AG04449 (cell line): ENCODE results near the gene ZMPSTE24.

Experiments
- CTCF ChIA-PET: fragments of 350-600 bp; formaldehyde crosslinking; extraction: SDS; loops from one replicate; lab custom pipeline; 2021; ENCODE audit warnings: antibody characterized with exemption; lab: Yijun Ruan, JAX
- POLR2A ChIA-PET: fragments of 400-600, 350-600 bp; formaldehyde crosslinking; extraction: SDS; loops from one replicate; lab custom pipeline; 2020; ENCODE audit warnings: antibody characterized with exemption, inconsistent platforms; lab: Yijun Ruan, JAX
- DNase-seq: peaks from one replicate; pipeline ENCODE4 v3.0.0-alpha.2; 2010; ENCODE audit warnings: low read depth, low spot score
- H3K4me3 ChIP-seq: 2 replicates; pipeline ENCODE4 v1.5.1; 2011; ENCODE audit warnings: low read depth, mild to moderate bottlenecking, control low read depth, low read length
- CTCF ChIP-seq: IDR thresholded peaks from one replicate; pipeline ENCODE4 v1.5.1; 2011; ENCODE audit warnings: mild to moderate bottlenecking, moderate library complexity, low read length, control low read depth, inconsistent platforms; ENCODE audit not compliant: insufficient read depth; ENCODE audit errors: missing control alignments

The ZMPSTE24 gene

GRCh38 chr1:40272653-40273213, 14.7 kb downstream of the ZMPSTE24 start:
- CTCF ChIA-PET: interaction anchor here (0.6 to 2.2 kb wide), 6 partner anchors 9 to 476 kb away, joined by 4 to 11 read pairs (median 6); no protein-coding TSS in a partner anchor
- H3K4me3 ChIP-seq: no peak overlapping the region
- POLR2A ChIA-PET: no interaction called here
- no peak for DNase-seq
- TF ChIP-seq CTCF: no peak

GRCh38 chr1:40273547-40274166, 15.6 kb downstream of the ZMPSTE24 start:
- no peak overlapping the region for H3K4me3 ChIP-seq
- CTCF ChIA-PET: interaction anchor here (0.6 to 2.2 kb wide), 6 partner anchors 8 to 477 kb away, joined by 4 to 11 read pairs (median 6); no protein-coding TSS in a partner anchor
- POLR2A ChIA-PET: no interaction called here
- no peak for TF ChIP-seq CTCF
- DNase-seq: no peak

GRCh38 chr1:40274331-40274730, 16.3 kb downstream of the ZMPSTE24 start:
- TF ChIP-seq CTCF: no peak
- ChIA-PET CTCF (interaction anchor here (1.4 to 2.2 kb wide), 4 partner anchors 41 to 131 kb away, joined by 3 to 11 read pairs (median 6); no protein-coding TSS in a partner anchor), POLR2A (no interaction called here)
- no peak overlapping the region for H3K4me3 ChIP-seq
- DNase-seq: no peak

GRCh38 chr1:40276122-40276521, 18.1 kb downstream of the ZMPSTE24 start:
- H3K4me3 ChIP-seq: no peak overlapping the region
- DNase-seq: no peak
- TF ChIP-seq CTCF: no peak
- CTCF ChIA-PET: interaction anchor here (0.7 to 1.4 kb wide), 3 partner anchors 21 to 124 kb away, joined by 3 to 5 read pairs (median 3); no protein-coding TSS in a partner anchor
- POLR2A ChIA-PET: no interaction called here

- DNase-seq: no peak
- CTCF ChIA-PET: interaction anchor here (0.8 to 3.1 kb wide), 10 partner anchors 9 to 138 kb away, joined by 3 to 21 read pairs (median 4); no protein-coding TSS in a partner anchor
- POLR2A ChIA-PET: no interaction called here
- TF ChIP-seq CTCF: no peak
- H3K4me3 ChIP-seq: no peak overlapping the region
These were observed 23.8 kb downstream of the ZMPSTE24 start for GRCh38 chr1:40281853-40282252.

GRCh38 chr1:40291293-40291692, 33.3 kb downstream of the ZMPSTE24 start:
- DNase-seq: no peak
- CTCF ChIA-PET: interaction anchor here (0.7 to 12.6 kb wide), 7 partner anchors 9 to 149 kb away, joined by 3 to 108 read pairs (median 4); partner anchors contain the start of gene COL9A2
- no peak overlapping the region for H3K4me3 ChIP-seq
- POLR2A ChIA-PET: no interaction called here
- TF ChIP-seq CTCF: no peak
